Adrenal gland (tissue), 5 donors: ENCODE results near the gene AGA.

Source experiments
- CTCF ChIP-seq, 6 experiments: fragments of 450-650 bp in 4 of 6; fragments of 200-600 bp in 2 of 6; sonication (generic) in 1 of 6; IDR thresholded peaks; 1 replicate in 5 of 6; 2 replicates in 1 of 6; pipeline versions ENCODE4 v1.5.1 to v1.8.0; 2016 to 2021; ENCODE audit warnings: antibody characterized with exemption in 6 of 6, mild to moderate bottlenecking in 2 of 6, moderate library complexity in 1 of 6
- POLR2A ChIP-seq, 2 donors: fragments of 450-650 bp; IDR thresholded peaks; one replicate each; pipeline ENCODE4 v1.6.1; 2017; ENCODE audit warnings: antibody characterized with exemption in 2 of 2, mild to moderate bottlenecking in 2 of 2, moderate library complexity in 1 of 2
- donor health status: DM: no; HTN: no; CAD: no.

DNA sequence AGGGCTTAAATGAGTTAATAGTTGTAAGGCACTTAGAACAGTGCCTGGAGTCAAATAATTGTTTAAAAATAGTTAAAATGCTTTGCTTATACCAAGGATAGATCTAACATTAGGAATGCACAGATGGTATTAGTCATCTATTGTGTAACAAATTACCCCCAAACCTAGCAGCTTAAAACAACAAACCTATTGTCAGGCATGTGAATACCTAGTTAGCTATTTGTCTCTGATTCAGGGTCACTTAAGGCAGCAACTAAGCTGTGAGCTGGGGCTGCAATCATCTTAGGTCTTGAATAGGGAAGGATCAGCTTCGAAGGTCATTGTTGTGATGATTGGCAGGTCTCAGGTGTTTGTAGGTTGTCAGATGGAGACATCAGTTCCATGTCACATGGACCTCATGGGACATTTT is 42.4 kb upstream of the AGA start:
- TF ChIP-seq CTCF (IDR thresholded peaks at IDR 0.05) (no peak), POLR2A (IDR thresholded peaks at IDR 0.05) (no peak)
